Stomach (tissue), 4 donors: ENCODE measurements around the gene TNKS2.

Experiments
- EP300 ChIP-seq: sonication (generic); formaldehyde crosslinking; IDR thresholded peaks from one replicate; pipeline ENCODE4 v1.6.1; 2017; ENCODE audit warnings: antibody characterized with exemption
- POLR2A ChIP-seq, 4 donors: fragments of 450-650 bp; IDR thresholded peaks; one replicate each; pipeline ENCODE4 v1.6.1; 2016; ENCODE audit warnings: antibody characterized with exemption in 4 of 4, control low read depth in 2 of 4, mild to moderate bottlenecking in 1 of 4, moderate library complexity in 1 of 4
- POLR2AphosphoS5 ChIP-seq, 3 donors: sonication (generic); formaldehyde crosslinking; IDR thresholded peaks; one replicate each; pipeline ENCODE4 v1.6.1; 2016; ENCODE audit warnings: antibody characterized with exemption in 3 of 3
- TF ChIP-seq, protein P1 (sequence below), 7 experiments: fragments of 450-650 bp in 4 of 7; fragments of 200-600 bp in 3 of 7; sonication (generic) in 3 of 7; IDR thresholded peaks; one replicate each; pipeline ENCODE4 v1.5.1; 2016 to 2019; ENCODE audit warnings: antibody characterized with exemption in 7 of 7, control low read depth in 2 of 7, mild to moderate bottlenecking in 1 of 7

DNA sequence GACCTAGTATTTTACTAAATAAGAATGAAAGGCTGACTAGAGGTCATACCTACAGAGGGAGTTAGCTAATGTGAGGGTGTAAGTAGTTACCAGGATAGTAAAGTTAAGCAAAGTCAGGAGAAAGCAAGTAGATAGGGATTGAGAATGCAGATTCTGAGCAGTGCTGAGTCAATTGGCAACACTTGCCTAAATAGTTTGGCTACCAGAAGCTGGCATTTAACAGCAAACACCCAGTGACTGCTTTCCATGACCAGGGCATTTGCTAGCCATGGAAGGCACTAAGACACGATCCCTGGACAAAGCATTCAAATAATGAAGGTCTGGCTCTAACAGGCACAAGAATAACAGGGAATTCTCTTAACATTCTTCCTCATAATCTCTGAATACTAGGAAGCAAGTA lies 25.9 kb downstream of the TNKS2 start:
- TF ChIP-seq POLR2AphosphoS5 (IDR thresholded peaks at IDR 0.05), result no peak
- no peak for TF ChIP-seq EP300
- TF ChIP-seq, protein P1, sequence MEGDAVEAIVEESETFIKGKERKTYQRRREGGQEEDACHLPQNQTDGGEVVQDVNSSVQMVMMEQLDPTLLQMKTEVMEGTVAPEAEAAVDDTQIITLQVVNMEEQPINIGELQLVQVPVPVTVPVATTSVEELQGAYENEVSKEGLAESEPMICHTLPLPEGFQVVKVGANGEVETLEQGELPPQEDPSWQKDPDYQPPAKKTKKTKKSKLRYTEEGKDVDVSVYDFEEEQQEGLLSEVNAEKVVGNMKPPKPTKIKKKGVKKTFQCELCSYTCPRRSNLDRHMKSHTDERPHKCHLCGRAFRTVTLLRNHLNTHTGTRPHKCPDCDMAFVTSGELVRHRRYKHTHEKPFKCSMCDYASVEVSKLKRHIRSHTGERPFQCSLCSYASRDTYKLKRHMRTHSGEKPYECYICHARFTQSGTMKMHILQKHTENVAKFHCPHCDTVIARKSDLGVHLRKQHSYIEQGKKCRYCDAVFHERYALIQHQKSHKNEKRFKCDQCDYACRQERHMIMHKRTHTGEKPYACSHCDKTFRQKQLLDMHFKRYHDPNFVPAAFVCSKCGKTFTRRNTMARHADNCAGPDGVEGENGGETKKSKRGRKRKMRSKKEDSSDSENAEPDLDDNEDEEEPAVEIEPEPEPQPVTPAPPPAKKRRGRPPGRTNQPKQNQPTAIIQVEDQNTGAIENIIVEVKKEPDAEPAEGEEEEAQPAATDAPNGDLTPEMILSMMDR (IDR thresholded peaks at IDR 0.05), result no peak
- TF ChIP-seq POLR2A (IDR thresholded peaks at IDR 0.05), result no peak
